Measurements from ENCODE around the gene QSOX1.

Gene QSOX1

GRCh38 chr1:180184041-180184440 is 29.4 kb downstream of the QSOX1 start:
- Histone ChIP-seq H3K27me3 (ENCODE audit: control insufficient read depth, low read length) (no peaks in the 10 kb centered on the region), H3F3A (ENCODE audit: control insufficient read depth, insufficient read depth) (no peaks in the 10 kb centered on the region), H3K27ac (ENCODE audit: low read depth, low read length) (no peak overlapping the region), H3K4me2 (ENCODE audit: low read length) (no peak overlapping the region), H3K4me3 (ENCODE audit: low read length) (no peak overlapping the region), H3K36me3 (ENCODE audit: control insufficient read depth, low read length) (no peaks in the 10 kb centered on the region), H3K9me2 (replicated peaks; ENCODE audit: control insufficient read depth, low read length) (no peaks in the 10 kb centered on the region), H3K79me2 (ENCODE audit: control insufficient read depth, low read length) (no peaks in the 10 kb centered on the region), H3K9me3 (ENCODE audit: control insufficient read depth, insufficient read depth, low read length) (no peaks in the 10 kb centered on the region), H4K20me1 (ENCODE audit: control insufficient read depth, insufficient read depth, low read depth, low read length) (no peaks in the 10 kb centered on the region; the same call in 1 of the 2 replicates), H3K4me1 (ENCODE audit: control insufficient read depth, low read length) (no peaks in the 10 kb centered on the region)
- no peak for TF ChIP-seq EZH2phosphoT487 (IDR thresholded peaks at IDR 0.05; ENCODE audit: borderline replicate concordance, low read length)
- TF ChIP-seq CTCF (IDR thresholded peaks at IDR 0.05; ENCODE audit: low read depth, low read length, poor library complexity, severe bottlenecking), result no peak

- Histone ChIP-seq H3K4me3 (ENCODE audit: low read length) (no peak overlapping the region), H3K4me1 (ENCODE audit: control insufficient read depth, low read length) (no peaks in the 10 kb centered on the region), H3K4me2 (ENCODE audit: low read length) (no peak overlapping the region), H3K9me3 (ENCODE audit: control insufficient read depth, insufficient read depth, low read length) (no peaks in the 10 kb centered on the region), H3K9me2 (replicated peaks; ENCODE audit: control insufficient read depth, low read length) (no peaks in the 10 kb centered on the region), H3K79me2 (ENCODE audit: control insufficient read depth, low read length) (no peaks in the 10 kb centered on the region), H3K27me3 (ENCODE audit: control insufficient read depth, low read length) (no peaks in the 10 kb centered on the region), H4K20me1 (ENCODE audit: control insufficient read depth, insufficient read depth, low read depth, low read length) (no peaks in the 10 kb centered on the region), H3K36me3 (ENCODE audit: control insufficient read depth, low read length) (no peaks in the 10 kb centered on the region), H3K27ac (ENCODE audit: low read depth, low read length) (no peak overlapping the region), H3F3A (ENCODE audit: control insufficient read depth, insufficient read depth) (no peaks in the 10 kb centered on the region)
- TF ChIP-seq CTCF (IDR thresholded peaks at IDR 0.05; ENCODE audit: low read depth, low read length, poor library complexity, severe bottlenecking) (no peak), EZH2phosphoT487 (IDR thresholded peaks at IDR 0.05; ENCODE audit: borderline replicate concordance, low read length) (no peak)
These were observed 30.6 kb downstream of the QSOX1 start for GRCh38 chr1:180185281-180185680.

- TF ChIP-seq CTCF (IDR thresholded peaks at IDR 0.05; ENCODE audit: low read depth, low read length, poor library complexity, severe bottlenecking), result no peak
- TF ChIP-seq EZH2phosphoT487 (IDR thresholded peaks at IDR 0.05; ENCODE audit: borderline replicate concordance, low read length), result no peak
- H4K20me1 ChIP-seq (ENCODE audit: control insufficient read depth, insufficient read depth, low read depth, low read length), result no peaks in the 10 kb centered on the region
- H3K4me1 ChIP-seq (ENCODE audit: control insufficient read depth, low read length), result no peaks in the 10 kb centered on the region
- no peaks in the 10 kb centered on the region for H3F3A ChIP-seq (ENCODE audit: control insufficient read depth, insufficient read depth)
- no peak overlapping the region for H3K4me3 ChIP-seq (ENCODE audit: low read length)
- no peak overlapping the region for H3K27ac ChIP-seq (ENCODE audit: low read depth, low read length)
- H3K9me2 ChIP-seq (replicated peaks; ENCODE audit: control insufficient read depth, low read length), result no peaks in the 10 kb centered on the region
- no peaks in the 10 kb centered on the region for H3K36me3 ChIP-seq (ENCODE audit: control insufficient read depth, low read length)
- no peaks in the 10 kb centered on the region for H3K27me3 ChIP-seq (ENCODE audit: control insufficient read depth, low read length)
- H3K4me2 ChIP-seq (ENCODE audit: low read length), result no peak overlapping the region
- no peaks in the 10 kb centered on the region for H3K79me2 ChIP-seq (ENCODE audit: control insufficient read depth, low read length)
- no peaks in the 10 kb centered on the region for H3K9me3 ChIP-seq (ENCODE audit: control insufficient read depth, insufficient read depth, low read length)
These were observed 31.4 kb downstream of the QSOX1 start for GRCh38 chr1:180185971-180186645.
